Effector memory CD8-positive, alpha-beta T cell (primary cell): ENCODE measurements around the gene HPSE2.

ENCODE experiments used
- ATAC-seq: fragments of 150-1000 bp; cut with Tn5 transposase; replicated peaks from 2 replicates; pipeline ENCODE4 v1.10.0; 2021; ENCODE audit warnings: mild to moderate bottlenecking, moderate library complexity
- DNase-seq, 3 experiments: peaks; one replicate each; pipeline ENCODE4 v3.0.0; 2021
- H3K27ac Mint-ChIP-seq, 2 donors: one replicate each; pipeline ENCODE4 v1.8.0; 2022; ENCODE audit warnings: mild to moderate bottlenecking in 2 of 2, mixed read lengths in 2 of 2, moderate library complexity in 2 of 2
- H3K27me3 Mint-ChIP-seq, 2 donors: one replicate each; pipeline ENCODE4 v1.8.0; 2022; ENCODE audit warnings: mixed read lengths in 2 of 2
- H3K36me3 Mint-ChIP-seq: one replicate; pipeline ENCODE4 v1.8.0; 2022; ENCODE audit warnings: mild to moderate bottlenecking, moderate library complexity, mixed read lengths; ENCODE audit not compliant: insufficient read depth
- H3K4me1 Mint-ChIP-seq, 2 donors: one replicate each; pipeline ENCODE4 v1.8.0; 2022; ENCODE audit warnings: low read depth in 2 of 2, mixed read lengths in 2 of 2
- H3K4me3 Mint-ChIP-seq, 2 donors: one replicate each; pipeline ENCODE4 v1.8.0; 2022; ENCODE audit warnings: mild to moderate bottlenecking in 2 of 2, mixed read lengths in 2 of 2, moderate library complexity in 2 of 2
- H3K9me3 Mint-ChIP-seq, 2 donors: one replicate each; pipeline ENCODE4 v1.8.0; 2022; ENCODE audit warnings: mixed read lengths in 2 of 2

HPSE2 gene

DNA sequence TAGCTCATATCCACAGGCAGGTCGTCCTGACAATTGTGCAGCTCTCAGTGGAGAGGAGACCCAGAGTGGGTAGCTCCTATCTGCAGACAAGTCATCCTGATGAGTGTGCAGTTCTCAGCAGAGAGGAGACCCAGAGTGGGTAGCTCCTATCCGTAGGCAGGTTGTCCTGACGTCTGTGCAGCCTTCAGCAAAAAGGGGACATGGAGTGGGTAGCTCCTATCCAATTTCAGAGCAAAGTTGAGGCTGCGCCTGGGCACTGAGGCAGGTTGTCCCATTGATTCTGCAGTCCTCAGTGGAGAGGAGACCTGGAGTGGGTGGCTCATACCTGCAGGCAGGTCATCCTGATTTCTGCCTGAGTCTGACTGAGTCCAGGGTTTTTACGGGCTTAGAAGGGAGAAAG, 111.8 kb downstream of the HPSE2 start:
- no peak overlapping the region for H3K27ac Mint-ChIP-seq
- H3K36me3 Mint-ChIP-seq = no peaks in the 10 kb centered on the region
- H3K4me1 Mint-ChIP-seq = no peaks in the 10 kb centered on the region
- DNase-seq = no peak
- H3K9me3 Mint-ChIP-seq = peaks cover 0 to 5% of the 10 kb centered on the region in 2 donors
- peaks cover 0 to 21% of the 10 kb centered on the region in 2 donors for H3K27me3 Mint-ChIP-seq
- no peak overlapping the region for H3K4me3 Mint-ChIP-seq
- no peak for ATAC-seq

DNA sequence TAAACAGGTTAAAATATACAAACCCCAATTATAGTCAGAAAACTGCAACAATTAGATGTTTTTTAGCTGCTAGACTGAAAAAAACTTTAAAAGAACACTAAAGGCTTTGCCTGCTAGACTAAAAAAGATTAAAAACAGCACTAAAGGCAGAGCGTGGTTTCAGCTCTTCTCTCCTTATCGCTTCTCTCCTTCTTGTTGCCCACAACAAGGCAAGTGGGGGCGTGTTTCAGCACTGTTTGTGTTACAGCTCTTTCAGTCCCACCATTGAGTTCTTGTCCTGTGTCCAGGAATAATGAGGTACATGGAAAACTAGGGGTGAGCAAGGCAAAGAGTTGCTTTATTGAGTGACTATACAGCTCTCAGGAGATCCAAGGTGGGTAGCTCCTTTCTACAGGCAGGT, 112.3 kb downstream of the HPSE2 start:
- ATAC-seq (no peak), DNase-seq (no peak)
- no peak overlapping the region for H3K4me3 Mint-ChIP-seq
- H3K9me3 Mint-ChIP-seq = peaks cover 0 to 5% of the 10 kb centered on the region in 2 donors
- peaks cover 0 to 18% of the 10 kb centered on the region in 2 donors for H3K27me3 Mint-ChIP-seq
- no peak overlapping the region for H3K27ac Mint-ChIP-seq
- no peaks in the 10 kb centered on the region for H3K4me1 Mint-ChIP-seq
- no peaks in the 10 kb centered on the region for H3K36me3 Mint-ChIP-seq

DNA sequence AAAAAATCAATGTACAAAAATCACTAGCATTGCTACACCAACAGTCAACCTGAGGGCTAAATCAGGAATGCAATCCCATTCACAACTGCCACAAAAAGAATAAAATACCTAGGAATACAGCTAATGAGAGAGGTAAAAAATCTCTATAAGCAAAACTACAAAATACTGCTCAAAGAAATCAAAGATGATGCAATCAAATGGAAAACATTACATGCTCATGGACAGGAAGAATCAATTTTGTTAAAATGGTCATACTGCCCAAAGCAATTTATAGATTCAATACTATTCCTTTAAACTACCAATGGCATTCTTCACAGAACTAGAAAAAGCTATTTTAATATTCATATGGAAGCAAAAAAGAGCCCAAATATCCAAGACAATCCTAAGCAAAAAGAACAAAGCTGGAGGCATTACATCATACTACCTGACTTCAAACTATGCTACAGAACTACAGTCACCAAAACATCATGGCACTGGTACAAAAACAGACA, 116.3 kb downstream of the HPSE2 start:
- Mint-ChIP-seq H3K9me3 (peaks cover 3 to 9% of the 10 kb centered on the region in 2 donors), H3K27me3 (peaks cover 0 to 12% of the 10 kb centered on the region in 2 donors), H3K27ac (no peak overlapping the region), H3K4me3 (no peak overlapping the region), H3K36me3 (no peaks in the 10 kb centered on the region), H3K4me1 (no peaks in the 10 kb centered on the region)
- no peak for ATAC-seq
- no peak for DNase-seq

DNA sequence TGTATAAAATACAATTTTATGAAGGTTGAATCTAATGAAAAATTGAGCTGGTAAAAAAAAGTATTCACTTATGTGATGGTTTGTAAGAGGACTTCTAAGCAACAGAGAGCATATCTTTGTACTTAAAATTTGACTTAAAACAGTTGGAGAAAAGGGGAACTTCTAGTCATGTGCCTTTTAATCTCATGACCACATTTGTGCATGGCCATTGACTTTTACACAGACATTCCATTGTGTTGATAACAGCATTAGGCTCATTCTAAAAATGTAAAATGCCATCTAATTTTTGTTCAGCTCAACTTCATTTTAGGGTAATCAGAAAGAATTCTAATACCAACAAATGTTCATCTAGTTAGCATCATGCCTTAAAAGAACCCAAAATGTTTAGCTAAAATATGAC, 119.9 kb downstream of the HPSE2 start:
- ATAC-seq = no peak
- Mint-ChIP-seq H3K27ac (no peak overlapping the region), H3K4me3 (no peak overlapping the region)

DNA sequence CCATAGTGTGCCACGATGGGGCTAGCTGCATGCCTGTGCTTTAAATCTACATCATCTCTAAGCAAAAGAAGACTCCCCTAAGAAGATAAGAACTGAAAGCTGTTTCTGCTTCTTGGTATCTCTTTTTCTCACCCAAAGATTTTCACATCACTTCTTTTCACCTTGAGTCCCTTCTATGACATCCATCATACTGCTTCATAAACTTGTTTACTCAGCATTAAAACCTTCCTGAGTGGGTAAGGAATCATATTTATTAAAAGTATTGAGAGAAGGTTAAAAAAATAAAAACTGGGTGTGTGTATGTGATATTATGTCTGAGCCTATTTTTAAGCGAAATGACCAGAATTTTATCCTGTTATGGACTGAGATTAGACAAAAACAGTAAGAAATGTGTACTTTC, 150.3 kb downstream of the HPSE2 start:
- H3K4me1 Mint-ChIP-seq = no peaks in the 10 kb centered on the region
- no peaks in the 10 kb centered on the region for H3K27me3 Mint-ChIP-seq
- ATAC-seq (no peak), DNase-seq (no peak)
- H3K36me3 Mint-ChIP-seq = no peaks in the 10 kb centered on the region
- no peak overlapping the region for H3K27ac Mint-ChIP-seq
- H3K4me3 Mint-ChIP-seq = no peak overlapping the region
- peaks cover 0 to 2% of the 10 kb centered on the region in 2 donors for H3K9me3 Mint-ChIP-seq

More for the DNA sequence above, 119.9 kb downstream of the HPSE2 start:
- Mint-ChIP-seq H3K36me3 (no peaks in the 10 kb centered on the region), H3K9me3 (peaks cover 3 to 9% of the 10 kb centered on the region in 2 donors), H3K27me3 (peaks cover 0 to 12% of the 10 kb centered on the region in 2 donors), H3K4me1 (no peaks in the 10 kb centered on the region)
- no peak for DNase-seq

DNA sequence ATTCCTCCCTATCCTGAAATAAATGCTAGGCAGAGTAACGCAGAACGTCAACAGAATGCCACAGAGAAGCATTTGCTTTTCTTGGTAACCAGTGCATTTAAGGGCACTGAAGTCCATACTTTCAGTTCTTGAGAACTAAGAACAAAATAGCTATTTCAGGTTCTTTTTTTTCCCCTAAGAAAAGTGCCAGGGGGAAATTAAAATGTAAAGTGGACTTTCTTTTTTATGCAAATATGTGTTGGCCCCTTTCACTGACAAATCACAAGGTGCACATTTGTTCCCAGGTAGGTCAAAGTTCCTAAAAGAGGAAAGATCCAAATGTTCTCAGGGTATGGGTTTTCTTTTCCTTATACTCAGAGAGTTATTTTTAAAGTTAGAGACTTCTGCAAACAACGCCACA, 151.5 kb downstream of the HPSE2 start:
- ATAC-seq (no peak), DNase-seq (no peak)
- H3K36me3 Mint-ChIP-seq = no peaks in the 10 kb centered on the region
- H3K9me3 Mint-ChIP-seq = no peaks in the 10 kb centered on the region
- no peak overlapping the region for H3K4me3 Mint-ChIP-seq
- no peak overlapping the region for H3K27ac Mint-ChIP-seq
- H3K27me3 Mint-ChIP-seq = no peaks in the 10 kb centered on the region
- H3K4me1 Mint-ChIP-seq = no peaks in the 10 kb centered on the region

DNA sequence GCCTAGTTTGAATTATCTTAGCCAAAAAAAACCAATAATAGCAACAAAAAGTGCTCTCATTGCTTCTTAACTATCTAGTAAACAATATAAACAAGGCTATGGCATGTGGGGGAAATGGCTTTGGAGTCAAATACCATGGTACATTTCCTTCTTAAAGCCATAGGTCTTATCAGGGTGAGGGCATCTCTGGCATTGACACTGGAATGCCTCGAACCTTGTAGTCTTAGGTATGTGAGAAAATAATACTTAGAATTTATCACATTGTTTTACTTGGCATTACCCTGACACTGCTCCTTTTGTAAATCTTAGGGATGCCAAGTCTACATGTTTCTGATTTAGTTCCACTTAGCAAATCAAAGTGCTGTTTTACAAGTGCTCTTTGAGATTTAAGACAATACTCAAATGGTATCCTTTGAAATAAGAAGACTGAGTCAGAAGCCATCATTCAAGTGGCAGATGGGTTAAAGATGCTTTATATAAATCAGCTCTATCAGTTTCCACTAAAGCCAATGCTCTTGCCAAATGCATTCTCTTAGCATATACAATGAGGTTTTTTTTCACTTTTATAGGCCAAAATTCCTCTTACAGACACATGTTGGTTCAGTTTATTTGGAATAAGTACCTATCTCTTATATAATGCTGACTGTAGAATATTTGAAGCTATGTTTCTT, 155.2 kb downstream of the HPSE2 start:
- Mint-ChIP-seq H3K27ac (no peak overlapping the region), H3K4me1 (no peaks in the 10 kb centered on the region)
- ATAC-seq = no peak

DNA sequence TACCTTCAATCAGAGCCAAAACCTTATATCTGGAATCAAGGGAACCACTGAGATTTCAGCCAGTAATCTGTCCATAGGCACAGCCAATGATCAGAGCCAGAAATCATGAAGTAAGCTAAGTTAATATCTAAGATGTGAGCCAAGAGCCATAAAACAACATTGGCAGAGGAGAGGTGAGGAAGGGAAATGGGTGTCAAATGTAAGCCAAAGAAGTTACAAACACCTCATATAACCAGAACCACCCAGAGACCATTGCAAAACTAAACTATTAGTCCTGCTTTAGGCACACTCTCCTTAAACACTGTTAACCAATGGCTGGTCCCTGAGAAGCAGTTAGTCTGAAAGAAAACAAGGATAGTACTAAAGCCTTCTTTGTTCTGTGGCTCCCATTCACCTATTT, 173.1 kb downstream of the HPSE2 start:
- ATAC-seq (no peak), DNase-seq (no peak)
- Mint-ChIP-seq H3K36me3 (no peaks in the 10 kb centered on the region), H3K27ac (no peak overlapping the region), H3K9me3 (no peaks in the 10 kb centered on the region), H3K27me3 (no peaks in the 10 kb centered on the region), H3K4me3 (no peak overlapping the region), H3K4me1 (no peaks in the 10 kb centered on the region)

More for the DNA sequence above, 155.2 kb downstream of the HPSE2 start:
- Mint-ChIP-seq H3K9me3 (peaks cover 0 to 4% of the 10 kb centered on the region in 2 donors), H3K27me3 (no peaks in the 10 kb centered on the region), H3K4me3 (no peak overlapping the region), H3K36me3 (no peaks in the 10 kb centered on the region)
- no peak for DNase-seq

DNA sequence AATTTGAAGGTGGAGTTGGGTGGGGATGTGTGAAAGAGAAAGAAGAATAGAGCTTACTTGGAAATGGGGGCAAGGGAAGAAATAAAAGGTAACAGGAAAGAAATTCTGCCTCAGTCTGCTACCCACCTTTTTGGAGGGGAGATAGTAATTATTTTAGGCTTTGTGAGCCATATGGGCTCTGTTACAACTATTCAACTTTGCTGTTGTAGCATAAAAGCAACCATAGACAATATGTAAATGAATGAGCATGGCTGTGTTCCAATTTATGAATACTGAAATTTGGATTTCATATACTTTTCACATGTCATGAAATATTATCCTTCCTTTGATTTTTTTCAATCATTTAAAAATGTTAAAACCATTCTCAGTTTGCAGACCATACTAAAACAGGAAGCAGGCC, 176.9 kb downstream of the HPSE2 start:
- H3K36me3 Mint-ChIP-seq = no peaks in the 10 kb centered on the region
- no peaks in the 10 kb centered on the region for H3K9me3 Mint-ChIP-seq
- ATAC-seq (no peak), DNase-seq (no peak)
- no peaks in the 10 kb centered on the region for H3K27me3 Mint-ChIP-seq
- no peaks in the 10 kb centered on the region for H3K4me1 Mint-ChIP-seq
- H3K27ac Mint-ChIP-seq = no peak overlapping the region
- no peak overlapping the region for H3K4me3 Mint-ChIP-seq

DNA sequence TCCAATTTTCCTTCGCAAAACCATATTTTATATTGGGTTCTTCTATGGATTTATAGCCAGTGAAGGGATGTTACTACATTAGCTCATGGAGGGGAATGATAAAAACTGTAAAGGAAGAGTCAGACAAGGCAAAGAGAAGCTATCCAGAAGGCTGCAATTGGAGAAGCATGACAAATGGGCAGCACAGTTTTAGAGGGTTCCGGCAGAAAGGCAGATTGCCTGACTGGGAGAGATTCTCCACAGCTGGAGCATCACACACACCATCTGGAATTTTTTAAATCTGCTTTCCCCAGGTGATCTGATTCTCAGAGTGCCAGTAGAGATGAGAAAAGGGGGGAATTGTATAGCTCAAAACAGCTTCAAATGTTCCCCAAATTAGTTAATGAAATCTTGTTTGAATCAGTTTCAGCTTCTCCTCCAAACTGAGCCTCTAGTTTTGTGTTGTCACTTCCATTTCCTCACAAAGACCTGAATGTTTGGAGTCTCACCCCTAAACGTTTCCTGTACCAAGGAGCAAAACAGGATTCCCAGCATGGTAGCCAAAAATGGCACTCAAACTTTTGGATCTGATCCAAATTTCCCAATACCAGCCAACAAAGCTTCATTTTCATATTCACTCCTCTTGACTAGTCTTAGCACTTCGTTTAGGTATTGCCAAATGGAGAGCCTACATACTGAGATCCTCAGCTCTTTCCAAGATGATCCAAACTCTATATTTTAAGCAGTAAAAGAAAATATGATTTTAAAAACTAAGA, 177.5 kb downstream of the HPSE2 start:
- Mint-ChIP-seq H3K4me3 (no peak overlapping the region), H3K4me1 (no peaks in the 10 kb centered on the region), H3K36me3 (no peaks in the 10 kb centered on the region), H3K27ac (no peak overlapping the region), H3K9me3 (no peaks in the 10 kb centered on the region), H3K27me3 (no peaks in the 10 kb centered on the region)
- DNase-seq (no peak), ATAC-seq (no peak)

DNA sequence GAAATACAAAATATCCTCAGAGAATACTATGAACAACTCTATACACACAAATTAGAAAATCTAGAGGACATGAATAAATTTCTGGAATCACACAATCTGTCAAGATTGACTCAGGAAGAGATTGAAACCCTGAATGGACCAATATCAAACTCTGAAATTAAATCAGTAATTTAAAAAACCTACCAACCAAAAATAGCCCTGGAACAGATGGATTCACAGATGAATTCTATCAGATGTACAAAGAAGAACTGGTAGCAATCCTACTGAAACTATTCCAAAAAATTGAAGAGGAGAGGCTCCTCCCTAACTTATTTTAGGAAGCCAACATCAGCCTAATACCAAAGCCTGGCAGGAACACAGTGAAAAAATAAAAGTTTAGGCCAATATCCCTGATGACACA, 190.0 kb downstream of the HPSE2 start:
- Mint-ChIP-seq H3K4me3 (no peak overlapping the region), H3K27me3 (no peaks in the 10 kb centered on the region), H3K27ac (no peak overlapping the region), H3K4me1 (no peaks in the 10 kb centered on the region), H3K36me3 (no peaks in the 10 kb centered on the region), H3K9me3 (peaks cover 0 to 5% of the 10 kb centered on the region in 2 donors)
- no peak for ATAC-seq
- DNase-seq = no peak

DNA sequence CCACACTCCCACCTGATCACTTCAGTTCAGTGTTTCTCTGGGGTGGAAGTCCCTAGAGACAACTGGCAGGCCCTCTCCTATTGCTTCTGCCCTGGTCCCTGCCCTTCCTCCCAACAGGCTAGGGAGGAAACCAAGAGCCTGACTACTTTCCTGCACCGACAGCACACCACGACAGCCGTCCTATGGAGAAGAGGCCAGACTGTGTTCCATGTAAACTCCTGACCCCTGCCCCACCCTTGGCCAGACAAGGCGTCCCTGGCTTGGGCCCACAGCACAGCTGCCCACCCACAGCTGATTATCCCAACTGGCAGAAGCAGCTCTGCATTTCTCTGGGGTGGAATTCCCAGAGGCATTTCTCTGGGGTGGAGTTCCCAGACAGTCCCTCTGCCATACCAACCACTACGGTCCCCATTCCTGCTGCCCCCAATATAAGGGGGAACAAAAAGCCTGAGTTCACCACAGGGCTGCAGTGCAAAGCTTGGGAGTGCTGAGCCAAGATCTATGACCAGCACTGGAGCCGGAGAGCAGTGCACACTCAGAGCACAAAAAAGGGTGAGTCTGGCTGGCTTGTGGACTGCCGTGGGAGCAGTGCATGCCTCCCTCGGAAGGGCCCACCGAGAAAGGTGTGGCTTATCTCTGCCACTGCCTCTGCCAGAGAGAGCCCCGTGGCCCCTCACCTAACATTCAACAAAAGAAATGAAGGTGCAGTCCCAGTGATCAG, 193.4 kb downstream of the HPSE2 start:
- Mint-ChIP-seq H3K27ac (no peak overlapping the region), H3K9me3 (peaks cover 0 to 2% of the 10 kb centered on the region in 2 donors), H3K4me1 (no peaks in the 10 kb centered on the region), H3K36me3 (no peaks in the 10 kb centered on the region), H3K4me3 (no peak overlapping the region), H3K27me3 (no peaks in the 10 kb centered on the region)
- DNase-seq = no peak
- ATAC-seq = no peak

DNA sequence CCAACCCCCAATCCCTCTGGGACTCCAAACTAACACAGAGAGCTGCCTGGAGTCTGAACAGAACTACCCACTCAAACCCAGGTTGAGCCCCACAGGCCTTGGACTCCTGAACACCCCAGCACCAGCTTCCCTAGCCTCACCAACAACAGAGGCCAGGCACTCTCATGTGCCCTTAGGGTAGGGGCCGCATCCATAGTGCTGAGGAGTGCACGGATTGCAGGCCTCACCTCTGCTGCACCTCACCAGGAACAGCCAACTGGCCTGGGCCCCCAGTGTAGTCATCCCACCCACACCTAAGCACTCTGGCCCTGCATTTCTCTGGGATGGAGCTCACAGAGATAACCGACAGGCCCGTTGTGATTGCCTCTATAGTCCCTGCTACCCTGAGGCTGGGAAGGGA, 194.2 kb downstream of the HPSE2 start:
- DNase-seq (no peak), ATAC-seq (no peak)
- Mint-ChIP-seq H3K9me3 (peaks cover 0 to 2% of the 10 kb centered on the region in 2 donors), H3K36me3 (no peaks in the 10 kb centered on the region), H3K27ac (no peak overlapping the region), H3K4me3 (no peak overlapping the region), H3K4me1 (no peaks in the 10 kb centered on the region), H3K27me3 (no peaks in the 10 kb centered on the region)
